Urinary bladder (tissue), 4 donors: ENCODE data around the gene PCDHGC4. TPM values are rescaled to one million over a fixed set of nuclear protein-coding genes. Genes with fewer than 3 reads are reported as not detected.

Source experiments
- DNase-seq: peaks from one replicate; pipeline ENCODE4 v3.0.0-alpha.2; 2015; ENCODE audit errors: extremely low spot score
- H3K27ac ChIP-seq: one replicate; pipeline ENCODE4 v1.5.1; 2013; ENCODE audit warnings: low read depth, mild to moderate bottlenecking, moderate library complexity
- H3K36me3 ChIP-seq: one replicate; pipeline ENCODE4 v1.6.1; 2013; ENCODE audit warnings: mild to moderate bottlenecking, moderate library complexity; ENCODE audit not compliant: insufficient read depth
- H3K4me1 ChIP-seq: one replicate; pipeline ENCODE4 v1.6.1; 2013; ENCODE audit warnings: mild to moderate bottlenecking, moderate library complexity; ENCODE audit not compliant: insufficient read depth
- H3K4me3 ChIP-seq: one replicate; pipeline ENCODE4 v1.5.1; 2013; ENCODE audit warnings: low read depth, low read length
- WGBS: extraction: QIAGEN DNeasy Blood & Tissue Kit; methylation state at CpG from one replicate; pipeline ENCODE4 v1.1.7; 2013; 5-methylcytosine and 5-hydroxymethylcytosine counted together
- polyA plus RNA-seq: library from polyadenylated mRNA; stranded (reverse); fragments of 200-250 nt; gene quantifications from one replicate; pipeline ENCODE4 v1.2.3, GENCODE V29; 2013
- total RNA-seq: library from RNA; depleted of rRNA; stranded (reverse); fragments of >200 nt; gene quantifications from one replicate; pipeline ENCODE4 v1.2.3, GENCODE V29; 2014
- donor health status: healthy with polysubstance abuse.
- donor health status: healthy.

Gene PCDHGC4
- total and polyA plus RNA-seq, 2 donors = 0.23 to 6.8 TPM

GRCh38 chr5:141534492-141535213 is 49.8 kb downstream of the PCDHGC4 start:
- WGBS = 96% methylated on average over 4 of the region's 4 CpGs
- Histone ChIP-seq H3K4me1 (no peaks in the 10 kb centered on the region), H3K4me3 (no peak overlapping the region), H3K36me3 (no peaks in the 10 kb centered on the region), H3K27ac (no peak overlapping the region)
- no peak for DNase-seq

Other genes with a start within 250 kb of the PCDHGC4 start
- 7.8 TPM for gene PCDHB15, start 239.6 kb upstream of the PCDHGC4 start, total RNA-seq
- 7.3 TPM for gene PCDHB15, start 239.6 kb upstream of the PCDHGC4 start, polyA plus RNA-seq
- gene SLC25A2, start 181.0 kb upstream of the PCDHGC4 start, total RNA-seq = 0.69 TPM
- gene SLC25A2, start 181.0 kb upstream of the PCDHGC4 start, polyA plus RNA-seq = not detected
- gene TAF7, start 164.2 kb upstream of the PCDHGC4 start, total RNA-seq = 85.9 TPM
- gene TAF7, start 164.2 kb upstream of the PCDHGC4 start, polyA plus RNA-seq = 100 TPM
- 1.2 TPM for gene PCDHGA1, start 154.5 kb upstream of the PCDHGC4 start, total RNA-seq
- 1.2 TPM for gene PCDHGA1, start 154.5 kb upstream of the PCDHGC4 start, polyA plus RNA-seq
- gene PCDHGA2, start 146.3 kb upstream of the PCDHGC4 start, total RNA-seq = 5.7 TPM
- 4.1 TPM for gene PCDHGA2, start 146.3 kb upstream of the PCDHGC4 start, polyA plus RNA-seq
- gene PCDHGA3, start 141.2 kb upstream of the PCDHGC4 start, total RNA-seq = 4.6 TPM
- gene PCDHGA3, start 141.2 kb upstream of the PCDHGC4 start, polyA plus RNA-seq = 1.6 TPM
- 5.7 TPM for gene PCDHGB1, start 134.9 kb upstream of the PCDHGC4 start, total RNA-seq
- gene PCDHGB1, start 134.9 kb upstream of the PCDHGC4 start, polyA plus RNA-seq = 0.47 TPM
- 5.8 TPM for gene PCDHGA4, start 130.0 kb upstream of the PCDHGC4 start, total RNA-seq
- 2.2 TPM for gene PCDHGA4, start 130.0 kb upstream of the PCDHGC4 start, polyA plus RNA-seq
- gene PCDHGB2, start 125.0 kb upstream of the PCDHGC4 start, total RNA-seq = 7.9 TPM
- 2.2 TPM for gene PCDHGB2, start 125.0 kb upstream of the PCDHGC4 start, polyA plus RNA-seq
- 7.0 TPM for gene PCDHGA5, start 120.9 kb upstream of the PCDHGC4 start, total RNA-seq
- 2.6 TPM for gene PCDHGA5, start 120.9 kb upstream of the PCDHGC4 start, polyA plus RNA-seq
- gene PCDHGB3, start 114.8 kb upstream of the PCDHGC4 start, total RNA-seq = 7.3 TPM
- gene PCDHGB3, start 114.8 kb upstream of the PCDHGC4 start, polyA plus RNA-seq = 1.4 TPM
- 9.6 TPM for gene PCDHGA6, start 111.1 kb upstream of the PCDHGC4 start, total RNA-seq
- gene PCDHGA6, start 111.1 kb upstream of the PCDHGC4 start, polyA plus RNA-seq = 3.7 TPM
- gene PCDHGA7, start 102.3 kb upstream of the PCDHGC4 start, total RNA-seq = 6.9 TPM
- gene PCDHGA7, start 102.3 kb upstream of the PCDHGC4 start, polyA plus RNA-seq = 1.9 TPM
- gene PCDHGB4, start 97.3 kb upstream of the PCDHGC4 start, total RNA-seq = 11.7 TPM
- 2.4 TPM for gene PCDHGB4, start 97.3 kb upstream of the PCDHGC4 start, polyA plus RNA-seq
- 9.1 TPM for gene PCDHGA8, start 92.4 kb upstream of the PCDHGC4 start, total RNA-seq
- gene PCDHGA8, start 92.4 kb upstream of the PCDHGC4 start, polyA plus RNA-seq = 0.25 TPM
- 13.5 TPM for gene PCDHGB5, start 87.1 kb upstream of the PCDHGC4 start, total RNA-seq
- 4.7 TPM for gene PCDHGB5, start 87.1 kb upstream of the PCDHGC4 start, polyA plus RNA-seq
- 12.5 TPM for gene PCDHGA9, start 82.3 kb upstream of the PCDHGC4 start, total RNA-seq
- gene PCDHGA9, start 82.3 kb upstream of the PCDHGC4 start, polyA plus RNA-seq = 3.1 TPM
- gene PCDHGB6, start 77.0 kb upstream of the PCDHGC4 start, total RNA-seq = 12.0 TPM
- gene PCDHGB6, start 77.0 kb upstream of the PCDHGC4 start, polyA plus RNA-seq = 5.0 TPM
- 12.3 TPM for gene PCDHGA10, start 72.0 kb upstream of the PCDHGC4 start, total RNA-seq
- gene PCDHGA10, start 72.0 kb upstream of the PCDHGC4 start, polyA plus RNA-seq = 1.6 TPM
- 10.4 TPM for gene PCDHGB7, start 67.4 kb upstream of the PCDHGC4 start, total RNA-seq
- gene PCDHGB7, start 67.4 kb upstream of the PCDHGC4 start, polyA plus RNA-seq = 11.7 TPM
- 12.5 TPM for gene PCDHGA11, start 64.0 kb upstream of the PCDHGC4 start, total RNA-seq
- 1.9 TPM for gene PCDHGA11, start 64.0 kb upstream of the PCDHGC4 start, polyA plus RNA-seq
- gene PCDHGA12, start 54.5 kb upstream of the PCDHGC4 start, total RNA-seq = 7.8 TPM
- gene PCDHGA12, start 54.5 kb upstream of the PCDHGC4 start, polyA plus RNA-seq = 2.9 TPM
- gene PCDHGC3, start 9.1 kb upstream of the PCDHGC4 start, total RNA-seq = 62.8 TPM
- 101 TPM for gene PCDHGC3, start 9.1 kb upstream of the PCDHGC4 start, polyA plus RNA-seq
- 3.7 TPM for gene PCDHGC5, start 4.1 kb downstream of the PCDHGC4 start, total RNA-seq
- gene PCDHGC5, start 4.1 kb downstream of the PCDHGC4 start, polyA plus RNA-seq = 0.29 TPM
- 18.1 TPM for gene DIAPH1, start 134.0 kb downstream of the PCDHGC4 start, total RNA-seq
- 30.3 TPM for gene DIAPH1, start 134.0 kb downstream of the PCDHGC4 start, polyA plus RNA-seq
- gene HDAC3, start 151.8 kb downstream of the PCDHGC4 start, total RNA-seq = 36.3 TPM
- gene HDAC3, start 151.8 kb downstream of the PCDHGC4 start, polyA plus RNA-seq = 45.3 TPM
- 0.53 TPM for gene RELL2, start 152.0 kb downstream of the PCDHGC4 start, total RNA-seq
- gene RELL2, start 152.0 kb downstream of the PCDHGC4 start, polyA plus RNA-seq = 3.0 TPM
- gene FCHSD1, start 166.4 kb downstream of the PCDHGC4 start, total RNA-seq = 14.4 TPM
- gene FCHSD1, start 166.4 kb downstream of the PCDHGC4 start, polyA plus RNA-seq = 15.6 TPM
- gene ARAP3, start 197.2 kb downstream of the PCDHGC4 start, total RNA-seq = 9.8 TPM
- gene ARAP3, start 197.2 kb downstream of the PCDHGC4 start, polyA plus RNA-seq = 11.7 TPM